ENCODE results near the gene SOS1.
"Not testable (repeated sequence)": the region's sequence is repeated elsewhere in the genome, so short reads cannot be mapped to it uniquely, and the experiment has no call there.

SOS1 gene

DNA sequence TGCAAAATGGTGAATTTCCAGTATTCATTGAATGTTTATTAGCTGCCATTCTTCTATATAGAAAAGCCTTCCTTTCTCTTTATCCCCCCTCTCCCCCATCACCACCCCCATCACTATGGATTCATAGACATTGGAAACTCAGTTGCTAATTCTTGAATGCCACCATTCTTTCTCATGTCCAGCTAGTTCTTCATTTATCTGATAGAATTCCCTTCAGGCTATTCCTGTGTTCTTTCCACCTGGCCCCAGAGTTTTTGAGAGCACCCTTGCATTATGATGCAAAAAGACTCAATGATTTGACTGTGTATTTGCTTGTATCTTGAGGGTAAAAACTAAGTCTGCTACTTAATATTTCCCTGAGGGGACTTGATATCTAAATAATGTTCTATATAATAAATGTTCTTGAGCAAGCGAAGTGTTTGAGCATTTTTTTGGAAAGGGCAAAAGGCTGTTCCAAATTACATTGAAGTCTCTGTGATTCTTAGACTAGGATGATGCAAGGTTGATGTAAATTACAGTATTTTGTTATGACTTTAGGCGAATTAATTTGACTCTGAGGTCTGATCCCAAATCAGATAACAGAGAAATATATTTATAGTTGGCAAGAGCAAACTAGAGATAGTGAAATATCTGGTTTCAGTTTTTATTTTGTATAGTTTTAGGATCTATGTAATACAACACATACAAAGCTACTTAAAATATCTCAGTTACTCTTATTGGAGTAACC lies 18.8 kb upstream of the SOS1 start:
- in situ Hi-C loops (cut with MboI; ENCODE audit: low sequenced_read_pairs), result no loop called here

DNA sequence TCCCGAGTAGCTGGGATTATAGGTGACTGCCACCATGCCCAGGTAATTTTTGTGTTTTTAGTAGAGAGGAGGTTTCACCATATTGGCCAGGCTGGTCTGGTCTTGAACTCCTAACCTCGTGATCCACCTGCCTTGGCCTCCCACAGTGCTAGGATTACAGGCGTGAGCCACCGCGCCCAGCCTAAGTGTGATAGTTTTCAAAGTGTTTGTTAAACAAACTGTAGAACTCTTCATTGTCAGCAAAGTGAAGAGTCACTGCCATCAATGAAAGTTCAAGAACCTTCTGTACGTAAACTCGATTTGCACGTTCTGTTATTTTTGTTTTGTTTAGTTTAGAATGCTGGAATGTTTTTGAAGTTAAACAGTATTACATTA lies 18.0 kb upstream of the SOS1 start:
- in situ Hi-C loops (cut with MboI; ENCODE audit: low sequenced_read_pairs), result no loop called here

DNA sequence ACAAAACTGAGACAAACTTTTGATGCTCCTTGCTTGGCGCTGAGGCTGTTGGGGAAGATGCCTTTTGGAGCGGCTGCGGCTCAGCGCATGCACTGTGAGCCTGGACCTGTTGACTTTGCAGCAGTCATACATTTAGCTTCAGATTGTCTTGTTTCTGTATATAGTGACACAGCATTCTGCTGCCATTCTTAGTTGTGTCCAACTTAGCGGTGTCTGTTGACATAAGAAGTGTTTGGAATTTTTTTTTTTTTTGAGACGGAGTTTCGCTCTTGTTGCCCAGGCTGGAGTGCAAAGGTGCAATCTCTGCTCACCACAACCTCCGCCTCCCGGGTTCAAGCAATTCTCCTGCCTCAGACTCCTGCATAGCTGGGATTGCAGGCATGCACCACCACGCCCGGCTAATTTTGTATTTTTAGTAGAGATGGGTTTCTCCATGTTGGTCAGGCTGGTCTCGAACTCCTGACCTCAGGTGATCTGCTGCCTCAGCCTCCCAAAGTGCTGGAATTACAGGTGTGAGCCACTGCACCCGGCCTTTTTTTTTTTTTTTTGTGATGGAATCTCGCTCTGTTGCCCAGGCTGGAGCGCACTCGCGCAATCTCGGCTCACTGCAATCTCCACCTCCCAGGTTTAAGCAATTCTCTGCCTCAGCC lies 17.5 kb upstream of the SOS1 start:
- in situ Hi-C loops (cut with MboI; ENCODE audit: low sequenced_read_pairs), result not testable (repeated sequence)

DNA sequence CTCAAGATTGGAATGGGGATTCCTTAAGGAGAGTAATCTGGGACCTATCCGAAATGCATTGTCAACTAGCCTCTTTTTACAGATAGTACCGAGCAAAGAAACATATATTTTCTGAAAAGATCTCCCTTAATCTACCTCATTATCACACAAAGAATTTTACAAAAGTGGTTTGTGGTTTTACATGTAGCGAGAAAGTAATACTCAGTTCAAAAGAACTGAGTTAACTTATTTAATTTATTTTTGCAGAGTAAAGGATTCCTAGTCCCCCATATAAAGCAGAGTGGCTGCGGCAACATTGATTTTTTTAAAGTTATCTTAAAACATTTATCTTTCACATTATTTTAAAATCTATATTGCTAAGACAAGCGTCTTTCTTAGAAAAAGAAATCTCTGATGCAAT lies 15.9 kb upstream of the SOS1 start:
- in situ Hi-C loops (cut with MboI; ENCODE audit: low sequenced_read_pairs), result no loop called here

DNA sequence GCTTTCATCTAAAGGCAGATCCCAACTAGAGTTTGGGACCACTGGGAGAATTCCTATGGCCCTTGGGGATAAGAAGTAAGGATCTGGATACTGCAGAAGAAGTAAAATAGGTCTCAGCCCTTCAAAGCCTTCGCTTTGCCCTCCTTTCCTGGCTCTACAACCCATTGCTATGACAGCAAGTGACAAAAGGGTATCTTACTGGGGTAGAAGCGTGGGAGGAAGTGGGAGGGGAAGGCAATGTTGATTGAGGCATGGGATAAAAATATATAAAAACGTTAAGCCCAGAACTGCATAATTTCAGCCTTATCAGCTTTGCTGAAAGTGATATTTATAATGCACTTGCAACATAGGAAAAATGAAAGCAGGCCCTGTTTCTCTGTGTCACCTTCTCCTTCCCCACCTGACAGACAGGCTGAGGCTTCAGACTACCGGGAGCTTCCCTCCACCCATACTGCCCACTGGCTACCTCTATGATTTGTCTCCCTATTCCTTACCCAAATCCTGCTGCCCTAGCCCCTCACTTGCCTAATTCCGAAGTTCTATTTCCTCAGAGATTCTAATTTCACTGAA lies 14.9 kb upstream of the SOS1 start:
- in situ Hi-C loops (cut with MboI; ENCODE audit: low sequenced_read_pairs), result no loop called here

DNA sequence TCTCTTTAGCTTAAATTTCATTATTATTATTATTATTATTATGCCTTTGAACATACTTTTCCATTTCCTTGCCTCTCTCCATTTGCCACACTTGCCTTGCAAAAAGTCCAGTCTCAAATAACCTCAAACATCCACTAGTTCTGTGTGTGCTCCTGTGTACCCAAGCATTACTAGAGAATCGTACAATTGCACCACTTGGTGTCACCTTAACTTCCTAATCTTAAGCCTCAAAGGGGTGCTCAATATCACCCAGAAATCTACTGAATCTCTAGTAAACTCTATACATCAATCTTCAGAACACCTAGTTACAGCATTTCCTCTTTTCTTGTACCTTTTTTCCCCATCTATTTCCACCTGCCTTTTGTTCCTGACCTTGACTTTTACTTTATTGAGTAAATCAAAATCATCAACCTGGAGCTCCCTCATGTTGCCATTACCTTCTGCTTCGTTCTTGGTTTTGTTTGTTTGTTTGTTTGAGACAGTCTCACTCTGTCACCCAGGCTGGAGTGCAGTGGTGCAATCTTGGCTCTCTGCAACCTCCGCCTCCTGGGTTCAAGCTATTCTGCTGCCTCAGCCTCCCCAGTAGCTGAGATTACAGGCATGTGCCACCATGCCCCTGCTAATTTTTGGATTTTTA lies 12.5 kb upstream of the SOS1 start:
- in situ Hi-C loops (cut with MboI; ENCODE audit: low sequenced_read_pairs), result no loop called here

DNA sequence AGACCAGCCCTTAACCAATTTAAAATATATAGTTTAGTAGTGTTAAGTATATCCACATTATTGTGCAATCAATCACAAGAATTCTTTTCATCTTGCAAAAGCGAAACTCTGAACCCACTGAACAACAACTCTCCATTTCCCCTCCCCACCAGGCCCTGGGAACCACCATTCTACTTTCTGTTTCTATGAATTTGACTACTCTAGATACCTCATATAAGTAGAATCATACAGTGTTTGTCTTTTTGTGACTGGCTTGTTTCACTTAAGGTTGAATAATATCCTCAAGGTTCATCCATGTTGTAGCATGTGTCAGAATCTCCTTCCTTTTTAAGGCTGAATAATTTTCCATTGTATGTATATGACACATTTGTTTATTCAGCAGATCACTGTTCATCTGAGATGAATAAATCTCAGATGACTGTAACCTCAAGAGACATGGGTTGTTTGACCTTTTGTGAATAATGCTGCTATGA lies 8.1 kb upstream of the SOS1 start:
- in situ Hi-C loops (cut with MboI; ENCODE audit: low sequenced_read_pairs), result no loop called here

DNA sequence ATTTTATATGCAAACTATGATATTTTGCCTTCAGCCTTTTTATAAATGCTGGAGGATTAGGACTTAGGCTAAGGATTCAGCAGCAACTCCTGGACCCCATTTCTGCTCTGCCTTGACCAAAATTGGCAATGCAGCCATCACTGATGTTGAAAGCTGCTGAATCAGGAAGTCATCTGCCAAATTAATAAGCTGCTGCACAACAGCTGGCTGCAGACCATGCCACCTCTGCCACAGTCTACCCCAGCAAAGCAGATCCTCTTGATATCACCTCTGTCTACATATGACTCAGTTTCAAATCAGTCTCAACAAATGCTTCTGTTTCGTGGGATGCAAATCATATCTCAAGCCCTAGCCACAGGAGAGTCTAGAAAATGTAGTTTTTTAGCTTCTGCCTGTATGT lies 7.1 kb upstream of the SOS1 start:
- in situ Hi-C loops (cut with MboI; ENCODE audit: low sequenced_read_pairs), result no loop called here

DNA sequence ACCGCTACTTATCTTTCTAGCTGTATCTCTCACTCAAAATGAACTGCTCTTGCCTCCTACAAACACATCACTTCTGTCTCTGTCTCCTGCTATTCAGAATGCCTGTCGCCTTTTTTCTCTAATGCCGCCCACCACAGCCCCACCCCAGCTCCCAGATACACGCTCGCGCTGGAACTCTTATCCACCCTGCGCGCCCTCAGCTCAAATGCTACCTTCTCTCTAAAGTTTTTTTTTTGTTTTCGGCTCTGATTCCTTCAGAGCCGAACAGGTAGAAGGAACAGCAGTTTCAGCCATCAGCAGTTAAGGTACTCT lies 3.9 kb upstream of the SOS1 start:
- in situ Hi-C loops (cut with MboI; ENCODE audit: low sequenced_read_pairs), result no loop called here

DNA sequence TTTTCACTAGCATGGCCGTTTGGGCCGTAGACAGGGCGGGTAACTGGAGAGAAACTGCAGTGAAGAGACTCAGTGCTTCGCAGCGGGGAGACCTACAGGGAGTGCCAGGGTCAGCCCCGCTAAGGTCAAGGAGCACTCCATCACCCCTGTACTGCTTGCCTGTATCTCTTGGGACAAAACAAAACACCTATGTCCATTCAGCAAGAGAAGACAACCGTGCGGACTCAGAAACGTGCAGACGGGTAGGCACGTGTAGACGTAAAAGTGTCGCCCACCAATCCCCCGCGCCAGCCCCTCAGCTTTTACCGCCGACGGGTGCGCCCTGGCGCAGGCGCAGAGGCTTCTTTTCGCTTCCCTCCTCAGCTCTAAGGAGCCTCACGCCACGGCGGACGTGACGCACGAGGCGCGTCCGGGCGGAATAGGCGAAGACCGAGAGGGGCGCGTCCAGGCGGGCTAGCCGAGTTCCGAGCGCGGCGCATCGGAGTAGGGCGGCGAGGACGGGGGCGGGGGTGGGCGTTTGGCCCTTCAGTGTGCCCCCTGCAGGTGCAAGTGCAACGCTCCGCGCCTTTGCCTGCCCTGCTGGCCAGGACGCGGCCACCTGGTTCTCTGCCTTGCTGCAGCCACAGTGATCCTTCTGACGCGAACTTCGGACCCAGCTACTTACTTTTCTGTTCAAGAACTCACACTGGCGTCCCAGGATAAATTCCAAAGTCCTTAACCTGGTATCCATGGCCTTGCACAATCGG lies 3.3 kb upstream of the SOS1 start:
- in situ Hi-C loops (cut with MboI; ENCODE audit: low sequenced_read_pairs), result no loop called here

DNA sequence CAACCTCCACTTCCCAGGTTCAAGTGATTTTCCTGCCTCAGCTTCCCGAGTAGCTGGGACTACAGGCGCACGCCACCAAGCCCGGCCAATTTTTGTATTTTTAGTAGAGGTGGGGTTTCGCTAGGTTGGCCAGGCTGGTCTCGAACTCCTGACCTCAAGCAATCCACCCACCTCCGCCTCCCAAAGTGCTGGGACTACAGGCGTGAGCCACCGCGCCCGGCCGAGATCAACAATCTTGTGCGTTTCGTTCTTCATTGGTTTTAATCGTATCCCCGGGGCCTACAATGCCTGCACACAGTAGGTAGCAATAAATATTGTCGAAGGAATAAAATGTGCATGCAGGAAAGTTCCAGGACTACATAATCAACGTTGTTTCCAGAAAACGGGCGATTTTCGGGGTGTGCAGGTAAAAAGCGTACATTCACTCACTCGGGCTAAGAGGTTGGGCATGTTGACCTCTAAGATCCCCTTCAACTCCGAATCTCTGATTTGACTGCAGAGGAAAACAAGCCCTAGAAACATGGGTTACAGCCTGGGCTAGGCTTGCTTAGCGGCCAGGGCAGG lies 2.7 kb upstream of the SOS1 start:
- in situ Hi-C loops (cut with MboI; ENCODE audit: low sequenced_read_pairs), result no loop called here

DNA sequence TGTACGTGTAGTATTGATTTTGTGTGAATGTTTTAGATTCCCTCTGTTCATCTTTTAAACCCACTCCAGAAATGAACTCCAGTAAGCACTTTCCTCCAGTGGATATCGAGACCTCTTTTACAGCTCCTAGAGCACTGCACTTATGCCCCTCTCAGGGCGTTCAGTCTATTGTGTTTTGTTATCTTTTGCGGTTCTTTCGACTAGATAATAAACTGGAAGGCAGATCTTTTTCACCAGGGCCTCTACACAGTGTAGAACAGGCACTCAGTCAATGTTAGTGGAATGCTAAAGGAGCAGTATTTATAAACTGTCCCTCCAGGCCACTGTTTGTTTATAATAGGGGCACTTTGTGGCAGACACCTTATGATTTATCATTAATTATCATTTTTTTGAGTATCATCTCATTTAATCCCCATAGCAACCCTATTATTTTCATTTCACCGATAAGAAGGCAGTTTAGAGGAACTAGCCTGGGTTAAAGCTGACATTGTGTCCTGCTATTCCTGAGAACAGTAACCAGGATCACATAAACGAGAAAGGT lies 742 bp upstream of the SOS1 start:
- in situ Hi-C loops (cut with MboI; ENCODE audit: low sequenced_read_pairs), result no loop called here

DNA sequence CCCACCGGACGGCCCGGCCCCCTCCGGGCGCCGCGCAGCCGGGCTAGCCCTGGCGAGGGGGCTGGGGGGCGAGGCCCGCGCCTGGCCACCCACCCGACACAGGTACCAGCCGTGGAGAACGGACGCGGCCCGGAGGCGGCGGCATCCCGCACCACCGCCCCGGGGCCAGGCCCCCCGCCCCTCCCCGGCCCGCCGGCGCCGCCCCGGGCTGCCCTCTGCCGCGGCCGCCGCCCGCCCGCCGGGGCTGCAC lies 405 bp downstream of the SOS1 start:
- in situ Hi-C loops (cut with MboI; ENCODE audit: low sequenced_read_pairs), result no loop called here

DNA sequence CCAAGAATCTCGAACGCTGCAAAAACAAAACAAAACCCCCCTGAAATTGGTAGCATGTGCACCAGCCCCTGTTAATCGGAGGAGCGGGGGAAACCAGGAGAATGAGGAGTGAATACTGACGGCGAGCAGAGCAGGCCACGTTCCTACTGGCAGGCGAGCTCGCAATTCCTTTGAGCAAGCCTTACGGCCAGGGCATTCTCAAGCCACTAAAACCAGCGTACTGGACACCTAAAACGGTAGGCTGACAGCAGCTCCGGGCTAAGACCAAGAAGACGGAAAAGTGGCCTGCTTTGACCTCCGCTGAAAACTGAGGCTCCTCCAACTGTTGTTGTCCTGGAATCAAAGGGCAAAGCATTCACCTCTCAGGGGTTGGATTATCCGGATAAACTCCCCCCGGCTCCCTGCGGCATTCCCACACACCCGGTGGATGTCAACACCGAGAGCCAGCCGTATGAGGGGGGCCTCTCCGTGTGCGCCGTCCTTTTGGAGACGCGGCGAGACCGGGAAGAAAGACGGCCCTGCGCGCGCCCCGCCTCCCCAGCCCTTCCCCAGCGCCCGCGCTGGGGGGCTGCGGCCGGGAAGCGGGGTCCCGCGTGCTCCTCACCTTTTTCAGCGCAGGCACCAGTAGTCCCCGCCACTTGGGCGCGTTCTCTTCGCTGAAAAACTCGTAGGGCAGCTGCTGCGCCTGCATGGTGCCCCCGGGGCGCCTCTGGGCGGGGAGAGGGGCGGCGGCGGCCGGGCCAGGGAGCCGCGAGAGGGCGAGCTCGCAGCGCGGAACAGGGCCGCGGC lies 925 bp downstream of the SOS1 start:
- in situ Hi-C loops (cut with MboI; ENCODE audit: low sequenced_read_pairs), result no loop called here

DNA sequence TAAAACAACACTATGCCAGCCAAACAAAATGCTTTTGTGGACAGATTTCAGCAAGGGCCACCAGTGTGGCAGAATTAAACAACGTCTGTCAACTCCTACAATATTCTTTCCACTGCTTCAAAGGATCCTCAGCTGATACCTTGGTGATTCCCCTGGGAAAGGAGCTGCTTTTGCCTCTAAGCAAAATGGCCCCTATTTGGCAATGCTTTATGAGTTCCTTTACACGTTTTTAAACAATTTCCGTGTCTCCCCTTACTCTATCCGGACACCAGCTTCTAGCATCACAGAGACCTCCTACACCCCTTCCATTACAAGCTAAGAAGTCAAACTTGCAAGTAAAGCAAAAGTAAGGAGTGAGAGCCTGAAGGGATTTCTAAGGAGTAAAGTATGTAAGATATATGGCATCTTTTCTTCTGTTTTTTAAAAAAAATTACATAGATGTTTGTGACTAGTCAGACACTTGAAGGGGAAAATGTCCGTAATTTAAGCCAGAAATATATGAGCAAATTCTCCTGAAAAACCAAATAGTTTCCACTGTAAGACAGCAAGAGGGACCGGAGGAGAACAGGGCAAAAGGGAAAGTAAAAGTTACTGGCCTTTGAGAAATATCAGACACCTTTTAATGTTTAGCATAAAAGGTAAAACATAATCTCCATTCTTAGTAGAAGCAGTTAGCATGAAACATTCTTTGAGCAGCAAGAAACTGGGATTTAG lies 1.9 kb downstream of the SOS1 start:
- in situ Hi-C loops (cut with MboI; ENCODE audit: low sequenced_read_pairs), result no loop called here

DNA sequence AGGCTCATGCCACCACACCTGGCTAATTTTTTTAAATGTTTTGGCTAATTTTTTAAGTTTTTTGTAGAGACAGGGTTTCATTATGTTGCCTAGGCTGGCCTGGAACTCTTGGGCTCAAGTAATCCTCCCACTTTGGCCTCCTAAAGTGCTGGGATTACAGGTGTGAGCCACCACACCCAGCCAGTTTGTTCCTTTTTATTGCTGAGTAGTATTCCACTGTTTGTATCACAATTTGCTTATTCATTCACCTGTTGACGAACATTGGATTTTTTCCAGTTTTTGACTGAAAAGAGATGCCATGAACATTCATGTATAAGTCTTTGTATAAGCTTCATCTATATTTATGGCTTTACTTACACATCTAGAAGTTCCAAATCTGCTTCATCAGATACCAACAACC lies 5.3 kb downstream of the SOS1 start:
- in situ Hi-C loops (cut with MboI; ENCODE audit: low sequenced_read_pairs), result no loop called here

DNA sequence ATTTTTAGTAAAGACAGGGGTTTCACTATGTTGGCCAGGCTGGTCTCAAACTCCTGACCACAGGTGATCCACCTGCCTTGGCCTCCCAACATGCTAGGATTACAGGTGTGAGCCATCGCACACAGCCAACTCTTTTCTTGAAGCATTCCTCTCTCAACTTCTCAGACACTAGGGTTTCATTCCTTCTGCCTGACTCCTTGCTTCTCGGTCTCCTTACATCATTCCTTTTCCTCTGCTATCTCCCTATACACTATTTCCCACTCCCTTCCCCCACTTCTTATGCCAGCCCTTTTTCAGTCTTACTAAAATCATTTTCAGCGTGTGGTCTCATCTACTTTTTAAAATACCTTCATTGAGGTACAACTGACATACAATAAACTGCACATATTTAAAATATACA lies 6.1 kb downstream of the SOS1 start:
- in situ Hi-C loops (cut with MboI; ENCODE audit: low sequenced_read_pairs), result no loop called here

DNA sequence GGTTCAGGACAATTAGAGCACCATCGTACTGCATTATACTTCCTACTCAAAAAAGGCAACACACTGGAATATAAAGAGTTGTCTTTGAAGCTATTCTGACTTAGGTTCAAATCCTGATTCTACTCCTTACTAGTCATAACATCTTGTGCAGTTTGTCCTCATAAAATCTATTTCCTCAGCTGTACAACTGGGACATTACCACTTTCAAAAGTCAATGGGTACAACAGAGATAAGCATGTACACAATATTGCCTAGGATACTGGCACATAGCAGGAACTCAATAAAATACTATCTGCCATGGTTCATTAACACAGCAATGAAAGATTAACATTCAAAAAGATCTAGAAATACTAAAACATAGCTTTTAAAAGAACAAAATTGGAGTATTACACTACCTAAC lies 11.3 kb downstream of the SOS1 start:
- in situ Hi-C loops (cut with MboI; ENCODE audit: low sequenced_read_pairs), result no loop called here

DNA sequence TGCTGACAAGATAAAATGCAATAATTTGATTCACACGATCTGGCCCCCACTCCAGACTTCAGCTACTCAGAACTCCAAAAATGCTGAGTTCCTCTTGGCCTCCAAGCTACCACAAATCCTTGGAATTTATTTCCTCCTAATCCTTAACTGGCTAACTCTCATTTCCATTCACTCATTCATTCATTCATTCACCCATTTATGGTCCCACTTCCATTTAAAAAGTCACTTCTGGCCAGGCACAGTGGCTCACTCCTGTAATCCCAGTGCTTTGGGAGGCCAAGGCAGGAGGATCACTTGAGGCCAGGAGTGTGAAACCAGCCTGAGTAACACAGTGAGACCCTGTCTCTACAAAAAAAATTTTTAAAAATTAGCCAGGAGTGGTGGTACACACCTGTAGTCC lies 12.5 kb downstream of the SOS1 start:
- in situ Hi-C loops (cut with MboI; ENCODE audit: low sequenced_read_pairs), result no loop called here

Measured in HL-60/S4 treated with retinoic acid at 250 ng/mL for 4 days and 3 days (cell line).